Measurements from ENCODE around the gene TCF21. TPM values are rescaled to one million over a fixed set of nuclear protein-coding genes. Genes with fewer than 3 reads are reported as not detected.

Gene TCF21
- total RNA-seq, 1 donor from 2014 or later: 56.2 TPM

DNA sequence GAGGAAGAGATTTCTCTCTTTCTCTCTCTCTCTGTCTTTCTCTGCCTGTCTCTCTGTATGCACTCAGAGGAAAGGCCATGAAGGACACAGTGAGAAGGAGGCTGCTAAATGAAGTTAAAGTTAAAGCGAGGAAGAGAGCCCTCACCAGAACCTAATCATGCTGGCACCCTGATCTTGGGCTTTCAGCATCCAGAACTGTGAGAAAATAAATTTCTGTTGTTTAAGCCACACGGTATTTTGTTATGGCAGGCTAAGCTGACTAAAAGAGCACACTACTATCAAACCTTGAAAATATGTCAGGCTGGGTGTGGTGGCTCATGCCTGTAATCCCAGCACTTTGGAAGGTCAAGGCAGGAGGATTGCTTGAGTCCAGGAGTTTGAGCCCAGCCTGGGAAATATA is 8.0 kb upstream of the TCF21 start:
- intact Hi-C loops (cut with DNase I): no loop called here
- Histone ChIP-seq H3K27ac (no peak overlapping the region), H3K4me3 (no peak overlapping the region), H3K9me3 (no peaks in the 10 kb centered on the region), H3K27me3 (peaks cover 7% of the 10 kb centered on the region), H3K36me3 (no peaks in the 10 kb centered on the region), H3K4me1 (no peaks in the 10 kb centered on the region)
- TF ChIP-seq CTCF (IDR thresholded peaks at IDR 0.05): no peak
- ATAC-seq (no peak), DNase-seq (no peak)

DNA sequence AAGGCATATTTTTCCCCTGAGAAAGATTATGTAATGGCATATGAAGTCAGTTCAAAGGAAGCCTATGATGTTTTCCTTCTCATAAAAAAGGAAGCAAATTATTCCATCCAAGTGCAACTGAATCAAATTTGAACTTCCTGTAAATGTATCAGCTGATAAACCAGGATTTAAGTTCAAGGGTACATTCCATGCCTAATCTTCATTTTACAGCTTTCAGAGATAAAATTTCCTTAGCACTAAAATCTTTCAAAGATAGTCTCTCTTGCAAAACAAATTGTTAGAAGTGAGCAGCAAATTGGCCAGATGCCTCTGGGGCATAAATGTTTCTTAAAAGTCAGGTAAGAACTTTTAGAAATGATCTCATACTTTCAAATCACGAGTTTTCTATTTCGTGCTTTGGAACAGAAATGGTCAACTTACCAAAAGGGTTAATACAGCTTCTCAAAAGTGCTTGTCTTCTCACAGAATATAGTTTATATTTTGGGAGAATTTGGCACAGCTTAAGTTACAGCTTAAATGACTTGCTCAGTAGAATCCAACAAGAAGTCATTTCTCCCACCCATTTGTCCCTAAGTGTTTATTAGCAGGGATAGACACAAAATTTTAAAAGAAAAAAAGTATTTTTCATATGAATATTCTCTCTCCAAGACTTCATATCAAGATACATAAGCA is 2.7 kb upstream of the TCF21 start:
- no peak for TF ChIP-seq CTCF (IDR thresholded peaks at IDR 0.05)
- H3K27ac ChIP-seq: peak overlapping the region; percentile 38
- no peaks in the 10 kb centered on the region for H3K9me3 ChIP-seq
- intact Hi-C loops (cut with DNase I): no loop called here
- no peaks in the 10 kb centered on the region for H3K36me3 ChIP-seq
- no peak for ATAC-seq
- peaks cover 4% of the 10 kb centered on the region for H3K4me1 ChIP-seq
- peaks cover 27% of the 10 kb centered on the region for H3K27me3 ChIP-seq
- peak overlapping the region; percentile 12 for H3K4me3 ChIP-seq
- no peak for DNase-seq

GRCh38 chr6:133887156-133887879 is 1.6 kb upstream of the TCF21 start:
- Histone ChIP-seq H3K27me3 (peaks cover 38% of the 10 kb centered on the region), H3K27ac (no peak overlapping the region), H3K9me3 (no peaks in the 10 kb centered on the region), H3K4me1 (peaks cover 6% of the 10 kb centered on the region), H3K4me3 (peak overlapping the region; percentile 56), H3K36me3 (no peaks in the 10 kb centered on the region)
- TF ChIP-seq CTCF (IDR thresholded peaks at IDR 0.05): no peak
- intact Hi-C loops (cut with DNase I): no loop called here
- ATAC-seq (no peak), DNase-seq (no peak)

DNA sequence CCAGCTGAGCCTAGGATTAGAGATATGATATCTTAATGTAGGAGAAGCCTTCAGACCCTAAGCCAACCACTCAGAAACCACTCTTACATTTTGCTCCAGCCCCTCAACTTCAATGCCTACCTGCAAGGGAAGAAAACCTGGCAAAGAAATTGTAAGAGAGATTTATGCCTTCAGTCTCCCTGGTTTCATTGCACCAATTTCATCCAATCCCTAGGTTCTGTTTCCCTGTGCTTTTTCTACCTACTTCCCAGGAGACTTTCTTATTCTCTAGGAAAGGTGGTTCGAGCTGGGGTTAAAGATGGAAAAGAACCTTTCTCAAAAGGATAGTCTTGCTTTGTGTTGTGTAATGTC is 1.1 kb upstream of the TCF21 start:
- H3K4me1 ChIP-seq: peaks cover 6% of the 10 kb centered on the region
- no peaks in the 10 kb centered on the region for H3K36me3 ChIP-seq
- no peak for ATAC-seq
- no peaks in the 10 kb centered on the region for H3K9me3 ChIP-seq
- H3K27ac ChIP-seq: peak overlapping the region; percentile 85
- H3K4me3 ChIP-seq: peak overlapping the region; percentile 56
- intact Hi-C loops (cut with DNase I): no loop called here
- peaks cover 43% of the 10 kb centered on the region for H3K27me3 ChIP-seq
- no peak for TF ChIP-seq CTCF (IDR thresholded peaks at IDR 0.05)
- DNase-seq: no peak

DNA sequence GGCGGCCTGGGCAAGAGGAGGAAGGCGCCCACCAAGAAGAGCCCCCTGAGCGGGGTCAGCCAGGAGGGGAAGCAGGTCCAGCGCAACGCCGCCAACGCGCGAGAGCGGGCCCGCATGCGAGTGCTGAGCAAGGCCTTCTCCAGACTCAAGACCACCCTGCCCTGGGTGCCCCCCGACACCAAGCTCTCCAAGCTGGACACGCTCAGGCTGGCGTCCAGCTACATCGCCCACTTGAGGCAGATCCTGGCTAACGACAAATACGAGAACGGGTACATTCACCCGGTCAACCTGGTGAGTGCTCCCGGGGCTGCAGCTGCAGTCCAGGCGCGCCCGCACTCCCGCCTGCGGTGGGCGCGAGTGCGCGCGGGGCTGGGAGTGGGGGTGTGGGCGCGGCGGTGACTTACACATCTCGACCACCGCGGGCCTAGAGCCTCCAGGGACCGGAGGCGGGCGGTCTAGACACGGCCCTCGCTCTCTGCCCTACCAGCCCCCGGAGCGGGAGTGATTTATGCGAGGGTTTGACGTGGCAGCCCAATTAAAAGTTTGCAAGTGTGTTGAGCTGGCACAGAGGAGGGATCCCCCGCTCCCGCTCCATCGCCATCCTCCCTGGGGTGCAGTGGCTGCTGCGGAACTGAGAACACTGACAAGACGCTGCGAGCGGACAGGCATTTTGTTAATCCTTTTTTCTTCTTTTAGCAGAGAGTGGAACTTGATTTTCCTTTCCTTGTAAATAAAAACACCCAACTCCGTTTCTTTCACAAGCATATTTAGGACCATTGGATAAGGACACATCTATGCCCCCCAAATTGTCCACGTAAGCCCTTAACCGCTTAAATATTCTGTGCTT is 867 bp downstream of the TCF21 start:
- no peak for DNase-seq
- Histone ChIP-seq H3K27ac (peak overlapping the region; percentile 85), H3K36me3 (no peaks in the 10 kb centered on the region), H3K27me3 (peaks cover 62% of the 10 kb centered on the region), H3K4me1 (peaks cover 6% of the 10 kb centered on the region), H3K9me3 (no peaks in the 10 kb centered on the region), H3K4me3 (peak overlapping the region; percentile 56)
- peak; percentile 6 for TF ChIP-seq CTCF (IDR thresholded peaks at IDR 0.05)
- ATAC-seq: peak; percentile 26
- intact Hi-C loops (cut with DNase I): no loop called here

Data from upper lobe of right lung (tissue), 1 donor.